Adrenal gland (tissue), 12 donors: ENCODE data around the gene TFPT. TPM values are rescaled to one million over a fixed set of nuclear protein-coding genes. Genes with fewer than 3 reads are reported as not detected.

Experiments used
- DNase-seq, 7 donors: peaks; one replicate each; pipeline ENCODE4 v3.0.0-alpha.2; 2019 to 2020
- H3K27ac ChIP-seq, 5 donors: fragments of 200-600 bp; sonication (generic) in 4 of 5; 1 replicate in 3 of 5; 2 replicates in 2 of 5; pipeline versions ENCODE4 v1.5.1 to v1.8.0; 2016 to 2020; ENCODE audit warnings: mild to moderate bottlenecking in 1 of 5
- H3K27me3 ChIP-seq: fragments of 200-600 bp; 2 replicates; pipeline ENCODE4 v1.8.0; 2021
- H3K36me3 ChIP-seq, 2 donors: fragments of 200-600 bp; replicated peaks in 1 of 2; 1 replicate in 1 of 2; 2 replicates in 1 of 2; pipeline versions ENCODE4 v1.5.1 to v1.8.0; 2018 to 2022
- H3K4me1 ChIP-seq, 2 donors: fragments of 200-600 bp; replicated peaks in 1 of 2; 1 replicate in 1 of 2; 2 replicates in 1 of 2; pipeline versions ENCODE4 v1.5.1 to v1.8.0; 2018 to 2021
- H3K4me3 ChIP-seq, 4 donors: fragments of 200-600 bp; sonication (generic) in 3 of 4; one replicate each; pipeline ENCODE4 v1.5.1; 2016 to 2018
- H3K9me3 ChIP-seq, 3 donors: fragments of 200-600 bp; sonication (generic) in 1 of 3; replicated peaks in 1 of 3; 1 replicate in 2 of 3; 2 replicates in 1 of 3; pipeline versions ENCODE4 v1.5.1 to v1.8.0; 2016 to 2021
- POLR2A ChIP-seq, 2 donors: fragments of 450-650 bp; IDR thresholded peaks; one replicate each; pipeline ENCODE4 v1.6.1; 2017; ENCODE audit warnings: antibody characterized with exemption in 2 of 2, mild to moderate bottlenecking in 2 of 2, moderate library complexity in 1 of 2
- WGBS, 4 donors: extraction: QIAGEN DNeasy Blood & Tissue Kit in 2 of 4; methylation state at CpG; one replicate each; pipeline versions ENCODE4 v1.1.5 to v1.1.7; 2013 to 2017; 5-methylcytosine and 5-hydroxymethylcytosine counted together
- intact Hi-C, 2 donors: fragments of 100-400 bp; cut with DNase I; formaldehyde crosslinking; loops; one replicate each; pipeline versions ENCODE4 v1.14.1 to v1.15.0; 2022 to 2023
- polyA plus RNA-seq, 3 donors: library from polyadenylated mRNA; stranded (reverse); fragments of 200-250 nt in 2 of 3; fragments of 350-450 nt in 1 of 3; fragmentation: Illumina TruSeq in 1 of 3; extraction: RNeasy Lipid Tissue Mini Kit (QIAGEN cat#74804) in 1 of 3; gene quantifications; one replicate each; pipeline ENCODE4 v1.2.3, GENCODE V29; 2013 to 2014
- total RNA-seq, 9 donors: library from RNA; depleted of rRNA in 4 of 9; stranded (reverse); fragments of >200 nt in 4 of 9; fragments of 120-200 nt in 1 of 9; fragmentation: NEBNext Ultra II Directional in 1 of 9; extraction: Animal tissue kit (Norgen Biotek cat#: 25700) in 1 of 9; gene quantifications; one replicate each; pipeline versions ENCODE4 v1.1.0 to v1.2.4, GENCODE V29; 2013 to 2023
- TF ChIP-seq, protein P1 (sequence below), 6 experiments: fragments of 450-650 bp in 4 of 6; fragments of 200-600 bp in 2 of 6; sonication (generic) in 1 of 6; IDR thresholded peaks; 1 replicate in 5 of 6; 2 replicates in 1 of 6; pipeline versions ENCODE4 v1.5.1 to v1.8.0; 2016 to 2021; ENCODE audit warnings: antibody characterized with exemption in 6 of 6, mild to moderate bottlenecking in 2 of 6, moderate library complexity in 1 of 6
- donor health status: healthy with polysubstance abuse.
- donor health status: Bipolar disorder and iron deficiency.
- donor health status: DM: yes; HTN: yes; CAD: no.
- donor health status: DM: no; HTN: no; CAD: no.
- donor health status: DM: no; HTN: no; CAD: no.
- donor health status: DM: yes; HTN: yes; CAD: no.

The TFPT gene
- total and polyA plus RNA-seq, 12 donors: 11.4 to 58.6 (median 24.6) TPM

DNA sequence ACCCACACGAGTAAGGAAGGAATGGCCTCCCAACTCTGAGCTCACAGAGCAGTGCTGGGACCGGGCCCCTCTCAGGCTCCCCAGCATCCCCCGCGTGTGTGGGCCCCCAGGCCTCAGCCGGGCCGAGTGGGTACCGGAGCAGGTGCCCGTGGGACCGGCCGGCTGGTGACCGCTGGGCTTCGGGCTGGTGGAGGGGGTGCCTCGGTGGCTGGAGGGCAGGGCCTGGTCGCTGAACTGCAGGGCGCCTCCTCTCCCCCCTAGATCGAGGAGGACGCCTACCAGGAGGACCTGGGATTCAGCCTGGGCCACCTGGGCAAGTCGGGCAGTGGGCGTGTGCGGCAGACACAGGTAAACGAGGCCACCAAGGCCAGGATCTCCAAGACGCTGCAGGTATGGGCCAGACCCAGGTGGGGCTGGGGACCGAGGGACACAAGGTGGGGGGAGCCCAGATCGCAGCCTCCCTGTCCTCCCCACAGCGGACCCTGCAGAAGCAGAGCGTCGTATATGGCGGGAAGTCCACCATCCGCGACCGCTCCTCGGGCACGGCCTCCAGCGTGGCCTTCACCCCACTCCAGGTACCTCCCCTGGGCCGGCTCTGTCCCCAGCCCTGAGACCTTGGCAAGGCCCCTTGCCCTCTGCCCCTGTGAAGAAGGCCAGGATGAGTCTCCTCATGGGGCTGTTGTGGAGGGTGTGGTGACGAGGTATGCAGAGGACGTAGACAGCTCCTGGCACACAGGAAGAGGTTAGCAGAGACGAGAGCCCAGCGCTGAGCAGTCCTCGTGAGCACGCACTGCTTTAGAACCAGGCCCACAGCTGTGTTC lies 13.5 kb upstream of the TFPT start:
- intact Hi-C loops: no loop called here
- Histone ChIP-seq H3K27me3 (no peaks in the 10 kb centered on the region), H3K27ac (no peak overlapping the region), H3K9me3 (no peaks in the 10 kb centered on the region), H3K36me3 (peaks cover 0 to 66% of the 10 kb centered on the region in 2 donors), H3K4me1 (no peaks in the 10 kb centered on the region), H3K4me3 (no peak overlapping the region)
- no peak for DNase-seq
- no peak for TF ChIP-seq POLR2A (IDR thresholded peaks at IDR 0.05)
- TF ChIP-seq, protein P1, sequence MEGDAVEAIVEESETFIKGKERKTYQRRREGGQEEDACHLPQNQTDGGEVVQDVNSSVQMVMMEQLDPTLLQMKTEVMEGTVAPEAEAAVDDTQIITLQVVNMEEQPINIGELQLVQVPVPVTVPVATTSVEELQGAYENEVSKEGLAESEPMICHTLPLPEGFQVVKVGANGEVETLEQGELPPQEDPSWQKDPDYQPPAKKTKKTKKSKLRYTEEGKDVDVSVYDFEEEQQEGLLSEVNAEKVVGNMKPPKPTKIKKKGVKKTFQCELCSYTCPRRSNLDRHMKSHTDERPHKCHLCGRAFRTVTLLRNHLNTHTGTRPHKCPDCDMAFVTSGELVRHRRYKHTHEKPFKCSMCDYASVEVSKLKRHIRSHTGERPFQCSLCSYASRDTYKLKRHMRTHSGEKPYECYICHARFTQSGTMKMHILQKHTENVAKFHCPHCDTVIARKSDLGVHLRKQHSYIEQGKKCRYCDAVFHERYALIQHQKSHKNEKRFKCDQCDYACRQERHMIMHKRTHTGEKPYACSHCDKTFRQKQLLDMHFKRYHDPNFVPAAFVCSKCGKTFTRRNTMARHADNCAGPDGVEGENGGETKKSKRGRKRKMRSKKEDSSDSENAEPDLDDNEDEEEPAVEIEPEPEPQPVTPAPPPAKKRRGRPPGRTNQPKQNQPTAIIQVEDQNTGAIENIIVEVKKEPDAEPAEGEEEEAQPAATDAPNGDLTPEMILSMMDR (IDR thresholded peaks at IDR 0.05): no peak
- WGBS, 4 donors: 89 to 94% (median 92%) methylated on average over 16 to 41 of the region's 41 CpGs

DNA sequence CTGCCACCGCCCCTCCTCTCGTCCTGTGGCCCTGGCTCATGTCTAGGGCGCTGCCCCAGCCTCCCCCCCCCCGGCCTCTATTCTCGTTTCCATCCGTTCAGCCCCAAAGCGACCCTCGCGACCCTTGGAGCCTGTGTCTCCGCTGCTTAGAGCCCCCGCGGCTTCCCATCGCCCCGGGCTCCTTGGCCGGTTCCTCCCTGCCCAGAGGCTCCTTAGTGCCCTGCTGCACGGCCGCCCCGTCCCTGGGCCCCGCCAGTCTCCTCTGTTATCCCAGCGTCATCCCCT lies 12.9 kb upstream of the TFPT start:
- H3K27ac ChIP-seq: no peak overlapping the region
- H3K4me1 ChIP-seq: no peaks in the 10 kb centered on the region
- H3K9me3 ChIP-seq: no peaks in the 10 kb centered on the region
- H3K27me3 ChIP-seq: no peaks in the 10 kb centered on the region
- 86 to 95% (median 90%) methylated on average over 20 of the region's 20 CpGs for WGBS, 4 donors
- intact Hi-C loops: no loop called here
- peaks cover 0 to 72% of the 10 kb centered on the region in 2 donors for H3K36me3 ChIP-seq
- no peak for TF ChIP-seq POLR2A (IDR thresholded peaks at IDR 0.05)
- TF ChIP-seq, protein P1 (IDR thresholded peaks at IDR 0.05): no peak
- no peak overlapping the region for H3K4me3 ChIP-seq
- DNase-seq: no peak

DNA sequence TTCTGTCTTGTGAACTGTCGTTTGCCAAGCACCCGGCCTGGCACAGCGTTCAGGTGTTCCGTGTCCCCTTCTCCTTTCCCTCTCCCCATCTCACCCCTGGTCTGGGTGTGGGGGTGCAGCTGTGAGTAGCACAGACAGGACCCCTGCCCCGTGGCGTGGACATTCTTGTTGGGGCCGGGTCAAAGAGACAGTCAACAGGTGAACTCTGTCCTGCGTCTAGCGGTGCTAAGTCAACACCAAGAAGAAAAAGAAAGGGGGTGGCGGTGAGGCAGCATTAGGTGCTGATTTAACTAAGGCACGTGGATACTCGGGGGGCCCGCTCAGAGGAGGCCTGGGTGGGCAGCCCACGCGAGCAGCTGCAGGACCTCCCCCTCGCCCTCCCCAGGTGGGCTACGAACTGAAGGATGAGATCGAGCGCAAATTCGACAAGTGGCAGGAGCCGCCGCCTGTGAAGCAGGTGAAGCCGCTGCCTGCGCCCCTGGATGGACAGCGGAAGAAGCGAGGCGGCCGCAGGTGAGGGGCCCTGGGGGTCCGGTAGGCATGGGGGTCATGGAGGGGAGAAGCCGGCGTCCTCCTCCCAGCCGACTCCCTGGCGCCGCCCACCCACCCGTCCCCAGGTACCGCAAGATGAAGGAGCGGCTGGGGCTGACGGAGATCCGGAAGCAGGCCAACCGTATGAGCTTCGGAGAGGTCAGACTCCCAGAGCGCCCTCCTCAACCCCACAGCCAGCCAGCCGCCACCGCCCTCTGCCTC lies 12.4 kb upstream of the TFPT start:
- H3K27ac ChIP-seq: no peak overlapping the region
- 89 to 93% (median 92%) methylated on average over 31 to 44 of the region's 44 CpGs for WGBS, 4 donors
- H3K36me3 ChIP-seq: peaks cover 0 to 77% of the 10 kb centered on the region in 2 donors
- H3K4me3 ChIP-seq: no peak overlapping the region
- no peaks in the 10 kb centered on the region for H3K27me3 ChIP-seq
- H3K4me1 ChIP-seq: no peaks in the 10 kb centered on the region
- no peak for DNase-seq
- no peaks in the 10 kb centered on the region for H3K9me3 ChIP-seq
- intact Hi-C loops: no loop called here
- TF ChIP-seq, protein P1 (IDR thresholded peaks at IDR 0.05): no peak
- TF ChIP-seq POLR2A (IDR thresholded peaks at IDR 0.05): no peak

DNA sequence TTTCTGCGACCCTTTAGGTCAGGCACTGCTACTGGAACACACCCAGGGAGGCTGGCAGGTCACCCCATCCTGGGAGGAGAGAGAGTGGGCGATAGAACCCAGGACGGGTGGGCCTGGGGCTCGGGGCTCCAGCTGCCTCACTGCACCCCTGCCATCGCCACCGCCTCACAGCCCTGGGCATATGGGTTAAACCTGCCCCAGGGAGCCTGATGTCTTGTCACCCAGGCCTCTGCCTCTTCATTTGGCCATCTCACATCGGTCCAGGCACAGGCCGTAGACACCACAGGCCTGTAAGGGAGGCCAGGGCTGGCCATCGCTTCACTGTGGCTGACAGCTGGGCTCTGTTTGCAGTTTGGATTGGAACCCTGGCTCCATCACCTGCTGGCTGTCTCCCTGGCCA lies 10.3 kb upstream of the TFPT start:
- Histone ChIP-seq H3K9me3 (no peaks in the 10 kb centered on the region), H3K27ac (no peak overlapping the region), H3K36me3 (peaks cover 0 to 89% of the 10 kb centered on the region in 2 donors), H3K4me1 (no peaks in the 10 kb centered on the region), H3K27me3 (no peaks in the 10 kb centered on the region), H3K4me3 (no peak overlapping the region)
- intact Hi-C loops: no loop called here
- DNase-seq: no peak
- no peak for TF ChIP-seq POLR2A (IDR thresholded peaks at IDR 0.05)
- 74 to 94% (median 88%) methylated on average over 8 to 9 of the region's 9 CpGs for WGBS, 4 donors
